Measurements from ENCODE around the gene RGR.
A peak's percentile ranks its signal among the peaks of the same experiment; 100 is the strongest.

Gene RGR

DNA sequence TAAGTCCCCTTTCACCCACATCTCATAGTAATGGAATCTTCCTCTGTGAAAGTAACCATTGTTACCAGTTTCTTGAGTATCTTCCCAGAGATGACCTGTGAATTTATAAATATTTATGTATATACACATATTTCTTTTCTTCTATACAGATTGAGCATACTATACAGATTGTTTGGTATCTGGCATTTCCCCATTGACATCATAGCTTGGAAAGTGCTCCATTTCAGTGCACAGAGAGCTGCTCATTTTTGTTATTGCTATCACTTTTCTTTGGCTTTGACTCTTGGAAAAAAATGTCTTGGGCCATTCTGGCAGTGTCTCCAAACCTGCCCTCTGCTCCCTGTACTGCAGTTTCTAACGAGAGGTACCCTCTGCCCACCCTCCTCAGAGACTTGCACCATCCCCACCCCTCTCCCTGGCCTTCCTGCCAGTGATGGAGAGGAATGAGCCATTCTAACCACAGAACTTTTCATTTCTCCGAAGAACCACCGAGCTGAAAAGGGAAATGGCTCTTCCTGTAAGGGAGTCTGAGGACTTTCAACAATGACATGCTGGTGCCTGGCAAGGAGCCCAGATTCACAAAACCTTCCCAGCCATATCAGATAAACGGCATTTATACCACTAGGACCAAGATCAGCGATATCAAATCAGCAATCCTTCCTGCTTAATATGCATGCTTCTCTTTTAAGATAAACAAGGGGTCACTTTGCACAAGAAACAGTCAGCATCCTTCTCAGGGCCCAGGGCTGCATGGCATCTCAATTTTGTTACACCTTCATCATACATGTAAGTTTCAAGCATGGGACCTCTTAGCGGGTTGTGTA, 63.8 kb downstream of the RGR start:
- peak; percentile 84 for FAIRE-seq
- DNase-seq (ENCODE audit: insufficient read length, low spot score), result peak; percentile 24
- no peak for TF ChIP-seq POLR2A (IDR thresholded peaks at IDR 0.05; ENCODE audit: low read depth, low read length)

Measured in H54 (cell line).